A172 (cell line): ENCODE results near the gene SUV39H2. TPM values are rescaled to one million over a fixed set of nuclear protein-coding genes. Genes with fewer than 3 reads are reported as not detected.
"Not testable (repeated sequence)": the region's sequence is repeated elsewhere in the genome, so short reads cannot be mapped to it uniquely, and the experiment has no call there.

ENCODE experiments used
- DNase-seq: peaks from one replicate; pipeline ENCODE4 v3.0.0-alpha.2; 2015; ENCODE audit warnings: low spot score
- total RNA-seq: library from RNA; depleted of rRNA; stranded (reverse); fragments of >200 nt; shearing (Covaris generic); gene quantifications from 2 replicates; pipeline ENCODE4 v1.2.3, GENCODE V29; 2014; rRNA removed

SUV39H2 gene, protein sequence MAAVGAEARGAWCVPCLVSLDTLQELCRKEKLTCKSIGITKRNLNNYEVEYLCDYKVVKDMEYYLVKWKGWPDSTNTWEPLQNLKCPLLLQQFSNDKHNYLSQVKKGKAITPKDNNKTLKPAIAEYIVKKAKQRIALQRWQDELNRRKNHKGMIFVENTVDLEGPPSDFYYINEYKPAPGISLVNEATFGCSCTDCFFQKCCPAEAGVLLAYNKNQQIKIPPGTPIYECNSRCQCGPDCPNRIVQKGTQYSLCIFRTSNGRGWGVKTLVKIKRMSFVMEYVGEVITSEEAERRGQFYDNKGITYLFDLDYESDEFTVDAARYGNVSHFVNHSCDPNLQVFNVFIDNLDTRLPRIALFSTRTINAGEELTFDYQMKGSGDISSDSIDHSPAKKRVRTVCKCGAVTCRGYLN
- 50.5 and 64.3 TPM in 2 replicates for total RNA-seq

DNA sequence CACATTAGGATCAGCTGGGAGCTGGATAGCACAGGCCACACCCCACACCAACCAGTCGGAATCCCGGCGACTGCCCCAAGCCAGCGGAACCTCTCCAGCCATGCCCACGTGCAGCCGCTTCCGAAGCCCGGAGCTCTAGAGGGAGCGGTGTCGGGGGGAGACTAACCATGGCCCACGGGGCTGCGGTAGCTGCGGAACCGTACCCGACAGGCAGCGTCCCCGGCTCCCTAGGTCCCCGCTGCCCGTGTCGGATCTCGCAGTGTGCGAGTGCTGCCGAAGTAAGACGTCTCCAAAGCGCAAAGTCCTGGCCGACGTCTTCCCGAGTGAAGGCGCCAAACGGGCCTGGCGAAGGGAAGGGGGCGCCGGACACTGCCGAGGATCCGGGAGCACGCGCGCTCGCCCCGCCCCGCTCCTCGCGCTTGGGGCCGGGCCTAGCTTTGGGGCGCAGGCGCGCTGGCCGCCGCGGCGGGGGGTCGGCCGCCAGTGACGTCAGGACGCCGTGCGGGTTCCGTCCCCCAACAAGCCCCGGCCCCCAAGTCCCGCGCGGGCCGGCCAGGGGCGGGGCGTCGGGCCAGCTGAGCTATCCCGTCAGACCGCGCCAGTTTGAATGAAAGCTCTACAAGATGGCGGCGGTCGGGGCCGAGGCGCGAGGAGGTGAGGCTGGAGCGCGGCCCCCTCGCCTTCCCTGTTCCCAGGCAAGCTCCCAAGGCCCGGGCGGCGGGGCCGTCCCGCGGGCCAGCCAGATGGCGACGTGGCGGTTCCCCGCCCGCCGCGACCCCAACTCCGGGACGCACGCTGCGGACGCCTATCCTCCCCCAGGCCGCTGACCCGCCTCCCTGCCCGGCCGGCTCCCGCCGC, at the start of gene SUV39H2:
TSS of gene SUV39H2 (plus strand) at position 601 of the 858 bp plus-strand sequence. CDS start at position 624, 23 bp downstream.
- DNase-seq = peak; percentile 86

DNA sequence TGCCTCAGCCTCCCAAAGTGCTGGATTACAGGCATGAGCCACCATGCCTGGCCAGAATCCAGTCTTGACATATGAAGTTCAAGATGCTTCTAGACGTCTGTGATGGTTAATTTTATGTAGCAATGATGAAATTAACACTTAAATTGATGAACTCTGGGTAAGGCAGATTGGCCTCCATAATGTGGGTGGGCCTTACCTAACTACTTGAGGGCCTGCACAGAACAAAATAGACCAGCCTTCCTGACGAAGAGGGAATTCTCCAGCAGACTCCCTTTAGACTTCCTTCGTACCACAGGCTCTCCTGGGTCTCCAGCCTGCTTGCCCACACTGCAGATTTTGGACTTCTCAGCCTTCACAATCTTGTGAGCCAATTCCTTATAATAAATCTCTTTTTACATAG, 45.6 kb upstream of the SUV39H2 start:
- no peak for DNase-seq

DNA sequence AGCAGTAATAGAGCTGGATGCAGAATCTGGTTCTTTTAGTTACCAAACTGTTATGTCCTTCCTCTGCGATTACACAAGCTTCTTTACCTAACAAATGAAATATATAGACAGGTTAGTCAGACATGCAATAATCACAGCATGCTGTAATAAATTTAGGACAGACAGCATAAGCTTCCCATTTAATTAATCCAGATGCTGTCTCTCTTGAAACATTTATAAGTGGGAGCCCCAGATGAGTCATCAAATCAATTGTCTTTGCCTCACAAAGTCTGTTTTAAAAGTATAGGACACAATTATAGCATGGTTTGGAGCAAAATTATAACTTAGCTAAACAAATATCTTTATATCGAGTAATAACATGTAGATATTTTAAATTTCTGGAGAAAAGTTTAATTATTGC, 42.5 kb upstream of the SUV39H2 start:
- no peak for DNase-seq

DNA sequence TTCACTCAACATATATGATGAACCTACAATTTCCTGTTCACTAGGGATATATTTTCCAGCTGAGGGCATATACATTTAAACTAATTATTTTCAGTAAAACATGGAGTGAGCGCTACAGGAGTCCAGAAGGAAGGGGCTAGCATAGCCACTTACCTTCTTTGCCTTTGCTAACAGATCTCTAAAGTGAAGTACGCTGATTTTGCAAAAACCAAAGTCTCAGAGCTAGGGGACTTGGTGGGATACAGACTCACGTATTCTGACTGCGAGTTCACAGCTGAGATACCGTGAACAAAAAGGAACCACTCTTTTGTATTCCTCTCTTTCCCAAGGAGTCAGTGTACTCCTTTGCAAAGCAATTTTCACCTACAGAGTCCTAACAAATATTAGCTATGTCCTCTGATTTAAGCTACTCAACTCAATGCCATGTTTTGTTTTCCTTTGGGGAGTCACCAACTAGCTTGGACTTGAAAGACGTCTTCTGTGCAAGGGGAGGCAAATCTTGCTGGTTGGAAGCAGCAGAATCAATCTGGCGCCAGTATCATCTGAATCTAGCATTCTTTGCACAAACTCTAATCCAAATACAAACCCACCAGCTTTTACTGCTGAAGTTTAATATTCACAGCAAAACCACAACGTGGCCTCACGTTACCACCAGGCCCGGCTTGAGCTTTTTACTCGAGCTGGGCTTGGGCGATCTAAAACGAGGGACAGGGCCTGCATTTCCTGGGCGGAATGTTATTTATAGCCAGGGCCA, 41.5 kb upstream of the SUV39H2 start:
- no peak for DNase-seq

DNA sequence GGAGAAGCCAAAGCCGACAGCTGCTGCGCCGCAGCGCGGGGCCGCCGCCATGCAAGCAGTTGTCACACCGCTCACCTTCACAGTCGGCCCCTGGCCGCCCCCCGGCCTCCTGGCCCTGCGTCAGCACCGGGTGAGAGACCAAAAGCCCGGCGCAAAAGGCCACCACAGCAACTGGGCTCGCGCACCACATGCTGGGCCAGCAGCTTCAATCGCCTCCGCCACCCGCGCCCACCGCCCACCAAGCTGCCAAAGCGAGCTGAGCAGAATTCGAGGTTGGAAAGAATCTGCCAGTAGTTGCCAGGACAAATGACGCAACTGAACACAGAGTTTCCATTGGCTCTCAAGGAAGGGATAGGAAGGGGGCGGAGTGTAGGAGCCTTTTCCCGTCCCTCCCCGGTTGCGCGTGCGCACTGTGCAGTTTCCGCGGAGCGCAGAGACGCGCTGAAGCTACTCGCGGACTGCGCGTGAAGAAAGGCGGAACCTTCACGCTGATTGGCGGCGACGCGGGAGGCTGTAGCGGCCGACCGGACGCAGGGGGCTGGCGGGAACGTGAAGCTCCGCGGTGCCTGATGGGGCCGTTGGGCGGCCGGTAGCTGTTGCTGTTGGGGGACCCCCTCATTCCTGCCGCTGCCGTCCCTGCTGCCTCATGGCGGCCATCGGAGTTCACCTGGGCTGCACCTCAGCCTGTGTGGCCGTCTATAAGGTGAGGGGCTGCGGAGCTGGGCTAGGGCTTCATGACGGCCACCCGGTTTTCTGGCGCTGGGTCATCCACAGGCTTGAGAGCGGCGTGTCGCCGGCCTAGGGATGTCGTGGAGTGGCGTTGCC, 40.7 kb upstream of the SUV39H2 start, which contains the start of the genes CDNF, HSPA14 and MSANTD7:
TSS of gene CDNF (minus strand) at position 281 of the 825 bp plus-strand sequence. CDS start at position 190, 91 bp downstream.
TSS of gene HSPA14 (plus strand) at position 550 of the 825 bp plus-strand sequence. CDS start at position 647, 97 bp downstream.
TSS of gene MSANTD7 (plus strand) at position 550 of the 825 bp plus-strand sequence. CDS start 3,979 bp downstream, outside the sequence.
- peak; percentile 98 for DNase-seq

DNA sequence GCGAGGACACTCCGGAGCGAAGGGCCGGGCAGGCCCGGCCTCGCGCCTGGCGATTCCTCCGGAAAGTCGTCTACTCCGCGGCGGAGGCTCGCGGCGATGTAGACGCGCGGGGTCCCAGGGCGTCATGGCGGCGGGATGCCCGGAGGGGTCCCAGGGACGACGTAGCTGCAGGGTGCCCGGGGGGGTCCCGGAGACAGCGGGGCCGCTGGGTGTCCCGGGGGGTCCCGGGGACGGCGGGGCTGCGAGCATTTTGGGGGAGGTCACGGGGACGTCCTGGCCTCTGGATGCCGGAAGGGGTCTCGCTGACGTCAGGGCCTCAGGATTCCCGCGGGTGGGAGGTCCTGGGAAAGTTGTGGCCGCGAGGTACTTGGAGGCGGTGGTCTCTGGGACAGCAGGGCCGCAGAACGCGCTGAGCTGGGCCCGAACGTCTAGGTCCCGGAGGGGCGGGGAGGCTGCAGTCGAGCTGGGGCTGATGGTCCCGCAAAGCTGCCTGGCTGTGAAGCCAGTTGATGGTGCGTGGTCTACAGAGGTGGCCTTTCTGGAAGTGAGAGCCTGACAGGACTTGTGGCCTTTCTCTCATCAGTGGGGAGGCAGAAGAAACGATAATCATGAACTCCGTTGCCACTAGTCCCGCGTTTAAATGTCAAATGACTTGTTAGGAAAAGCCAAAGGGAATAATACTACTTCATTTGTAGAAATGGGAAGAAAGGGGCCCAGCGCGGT, 39.9 kb upstream of the SUV39H2 start:
- peak; percentile 18 for DNase-seq

DNA sequence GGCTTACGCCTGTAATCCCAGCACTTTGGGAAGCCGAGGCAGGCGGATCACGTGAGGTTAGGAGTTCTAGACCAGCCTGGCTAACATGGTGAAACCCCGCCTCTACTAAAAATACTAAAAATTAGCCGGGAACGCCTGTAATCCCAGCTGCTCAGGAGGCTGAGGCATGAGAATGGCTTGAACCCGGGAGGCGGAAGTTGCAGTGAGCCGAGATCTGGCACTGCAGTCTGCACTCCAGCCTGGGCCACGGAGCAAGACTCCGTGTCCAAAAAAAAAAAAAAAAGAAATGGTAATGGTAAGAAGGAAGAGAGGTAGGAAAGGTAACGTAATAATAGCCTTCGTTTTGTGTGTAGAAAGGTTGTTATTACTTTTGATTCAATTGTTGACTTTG, 39.4 kb upstream of the SUV39H2 start:
- no peak for DNase-seq

DNA sequence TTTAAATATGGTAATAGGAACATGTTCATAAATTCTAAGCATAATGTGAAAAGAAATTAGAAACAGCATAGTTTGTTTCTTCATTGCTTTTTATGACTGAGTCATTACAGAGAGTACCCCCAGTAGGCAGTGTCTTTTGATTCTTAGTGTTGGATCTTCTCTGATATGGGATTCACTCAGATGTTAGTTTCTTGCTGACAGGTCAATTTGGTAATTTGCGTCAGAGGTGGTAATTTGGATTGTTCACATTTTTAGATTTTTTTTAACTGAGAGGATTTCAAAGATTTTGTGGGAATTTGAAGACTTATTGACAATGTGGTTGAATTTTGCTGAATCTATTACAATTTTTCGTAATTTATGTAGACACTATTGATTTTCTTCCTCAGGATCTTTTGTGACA, 38.5 kb upstream of the SUV39H2 start:
- no peak for DNase-seq

DNA sequence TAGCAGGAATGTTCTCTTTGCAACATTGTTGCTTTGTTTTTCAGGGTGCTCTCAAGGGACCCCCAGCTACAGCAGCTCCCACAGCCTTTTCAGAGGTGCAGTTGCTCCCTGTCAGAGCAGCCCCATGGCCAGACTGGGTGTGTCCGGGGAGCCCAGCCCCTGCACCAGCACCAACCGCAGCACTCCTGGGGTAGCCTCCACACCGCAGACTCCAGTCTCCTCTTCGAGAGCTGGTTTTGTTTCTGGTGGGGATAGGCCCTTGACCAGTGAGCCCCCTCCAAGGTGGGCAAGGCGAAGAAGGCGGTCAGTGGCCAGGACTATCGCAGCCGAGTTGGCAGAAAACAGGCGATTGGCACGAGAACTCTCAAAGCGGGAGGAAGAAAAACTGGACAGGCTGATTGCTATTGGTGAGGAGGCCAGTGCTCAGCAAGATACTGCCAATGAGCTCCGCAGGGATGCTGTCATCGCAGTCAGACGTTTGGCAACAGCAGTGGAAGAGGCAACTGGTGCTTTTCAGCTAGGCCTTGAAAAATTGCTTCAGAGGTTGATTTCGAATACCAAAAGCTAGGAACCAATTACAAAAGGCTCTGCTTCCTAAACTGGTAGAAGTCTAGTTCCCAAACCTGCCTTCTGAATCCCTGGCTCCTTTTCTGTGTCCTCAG, 35.2 kb upstream of the SUV39H2 start:
- DNase-seq = no peak

DNA sequence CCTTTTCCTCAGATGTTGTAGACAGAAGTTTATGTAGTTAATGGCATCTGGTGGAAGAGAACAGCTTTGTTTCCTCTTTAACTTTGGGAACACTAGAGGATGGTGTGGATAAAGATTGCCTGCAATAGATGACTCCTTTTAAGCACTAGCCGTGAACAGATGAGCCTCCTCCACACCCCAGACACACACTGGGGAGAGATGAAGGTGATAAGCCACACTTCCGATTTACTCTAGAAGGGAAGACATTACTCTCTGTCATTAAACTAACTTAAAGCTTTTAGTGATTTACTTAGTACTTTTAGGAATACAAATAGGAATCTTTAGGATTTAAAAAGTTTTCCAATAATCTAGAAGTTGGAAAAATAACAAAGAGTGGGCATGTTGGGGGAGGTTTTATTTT, 33.7 kb upstream of the SUV39H2 start:
- no peak for DNase-seq

DNA sequence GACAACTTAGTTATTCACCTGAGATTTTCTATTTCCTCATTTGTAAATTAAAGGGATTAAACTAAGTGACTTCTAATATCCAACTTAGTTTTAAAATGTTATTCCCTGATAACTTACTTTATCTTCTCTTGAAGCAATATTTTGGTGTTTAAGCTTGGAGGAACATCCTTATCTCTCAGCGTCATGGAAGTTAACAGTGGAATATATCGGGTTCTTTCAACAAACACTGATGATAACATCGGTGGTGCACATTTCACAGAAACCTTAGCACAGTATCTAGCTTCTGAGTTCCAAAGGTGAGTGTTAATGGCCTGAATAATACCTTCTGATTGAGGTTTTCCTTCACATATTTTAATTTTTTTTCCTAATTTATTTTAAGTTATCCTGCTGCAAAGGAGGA, 26.4 kb upstream of the SUV39H2 start:
- DNase-seq = no peak

DNA sequence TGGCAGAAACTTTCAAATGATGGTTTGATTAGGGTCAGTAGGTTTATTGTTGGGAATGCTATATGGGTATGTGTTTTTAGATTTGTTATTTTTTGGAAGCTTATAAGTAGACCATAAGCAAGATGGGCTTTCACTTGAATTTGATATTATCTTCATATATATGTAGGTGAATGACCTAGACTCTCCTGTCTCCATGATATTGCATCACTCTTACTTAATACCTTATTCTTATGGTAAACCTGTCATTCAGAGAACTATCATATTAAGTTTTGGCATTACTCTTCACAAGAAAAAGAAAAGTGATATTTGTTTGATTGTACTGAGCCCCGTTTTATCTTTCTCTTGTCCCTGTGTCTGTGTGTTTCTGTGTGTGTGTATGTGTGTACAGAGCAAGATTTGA, 23.2 kb upstream of the SUV39H2 start:
- no peak for DNase-seq

DNA sequence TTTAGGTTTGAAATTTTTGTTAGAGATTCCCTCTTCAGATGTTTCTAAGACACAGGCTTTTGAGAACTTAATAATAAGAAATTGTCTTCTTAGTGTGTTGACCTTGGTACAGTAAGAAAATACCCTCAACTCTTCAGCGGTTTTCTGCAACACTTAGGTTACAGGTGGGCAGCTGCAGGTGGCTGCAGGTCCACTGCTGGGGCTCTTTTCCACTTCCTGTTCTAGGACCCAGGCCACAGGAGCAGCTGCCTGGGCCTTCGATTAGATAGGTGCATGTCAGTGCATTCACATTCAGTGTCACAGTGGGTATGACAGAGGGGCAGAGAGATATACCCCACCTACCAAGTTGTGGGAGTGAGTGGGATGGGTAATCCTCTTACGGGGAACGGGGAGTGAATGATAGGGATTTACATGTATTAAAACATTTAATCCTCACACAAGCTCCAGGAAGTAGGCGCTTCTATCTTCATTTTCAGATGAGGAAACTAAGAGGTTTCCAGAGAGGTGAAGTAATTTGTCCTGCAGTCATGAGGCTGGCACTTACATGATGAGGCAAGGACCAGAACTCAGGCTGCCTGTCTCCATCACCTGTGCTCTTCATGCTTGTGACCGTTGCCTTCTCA, 20.2 kb upstream of the SUV39H2 start:
- no peak for DNase-seq

DNA sequence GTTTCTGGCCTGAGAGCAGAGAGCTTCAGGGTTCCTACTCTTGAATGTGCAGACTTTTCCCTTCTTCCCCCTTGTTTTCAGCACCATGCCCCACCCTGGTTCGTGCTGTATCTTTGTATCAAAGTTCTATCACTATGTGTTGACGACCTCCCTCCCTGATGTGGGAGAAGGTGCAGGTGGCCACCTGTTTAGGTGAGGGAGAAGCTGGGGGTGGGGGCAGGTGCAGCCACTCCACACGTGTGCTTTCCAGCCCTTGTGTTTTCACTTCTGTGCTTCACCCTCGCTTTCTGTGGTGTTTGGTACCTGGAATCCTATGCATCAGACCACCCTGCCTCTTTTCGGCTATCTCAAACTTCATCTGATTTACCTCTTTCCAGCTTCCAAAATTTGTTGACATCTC, 19.6 kb upstream of the SUV39H2 start:
- DNase-seq = no peak

DNA sequence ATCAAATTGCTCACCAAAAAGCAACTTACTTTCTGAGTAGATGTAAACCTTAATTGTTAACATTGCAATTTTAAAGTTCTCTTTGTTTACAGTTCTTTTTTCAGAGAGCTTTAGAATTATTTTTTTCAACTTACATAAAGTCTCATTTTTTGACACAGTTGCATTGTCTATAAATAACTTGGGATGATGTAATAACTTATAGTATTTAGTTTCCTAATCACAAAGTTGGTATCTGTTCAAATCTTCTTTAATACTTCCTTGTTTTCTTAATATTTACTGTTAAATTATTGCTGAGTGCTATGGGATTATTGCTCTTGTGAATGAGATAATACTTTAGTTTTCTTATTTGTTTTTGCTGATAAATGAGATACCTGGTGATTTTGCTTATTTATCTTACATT, 18.9 kb upstream of the SUV39H2 start:
- DNase-seq = no peak

DNA sequence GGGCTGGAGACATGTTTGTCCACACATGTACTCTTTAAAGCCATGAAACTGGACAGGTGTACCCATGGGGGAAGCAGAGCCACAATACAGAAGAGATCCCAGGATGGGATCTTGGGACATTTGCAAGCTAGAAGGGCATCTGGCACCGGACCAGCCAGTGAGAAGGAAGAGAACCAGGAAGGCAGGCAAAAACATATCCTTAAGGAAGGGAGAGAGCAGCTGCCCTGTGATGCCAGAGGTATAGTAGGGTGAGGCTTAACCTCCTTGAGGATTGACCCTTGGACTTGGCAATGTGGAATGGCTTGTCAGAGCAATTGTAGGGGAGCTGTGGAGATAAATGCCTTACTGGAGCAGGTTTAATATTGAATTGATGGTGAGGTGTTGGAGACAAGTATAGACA, 17.9 kb upstream of the SUV39H2 start:
- DNase-seq = no peak

DNA sequence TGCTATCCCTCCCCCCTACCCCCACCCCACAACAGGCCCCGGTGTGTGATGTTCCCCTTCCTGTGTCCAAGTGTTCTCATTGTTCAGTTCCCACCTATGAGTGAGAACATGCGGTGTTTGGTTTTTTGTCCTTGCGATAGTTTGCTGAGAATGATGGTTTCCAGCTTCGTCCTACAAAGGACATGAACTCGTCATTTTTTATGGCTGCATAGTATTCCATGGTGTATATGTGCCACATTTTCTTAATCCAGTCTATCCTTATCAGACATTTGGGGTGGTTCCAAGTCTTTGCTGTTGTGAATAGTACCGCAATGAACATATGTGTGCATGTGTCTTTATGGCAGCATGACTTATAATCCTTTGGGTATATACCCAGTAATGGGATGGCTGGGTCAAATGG, 14.2 kb upstream of the SUV39H2 start:
- not testable (repeated sequence) for DNase-seq

DNA sequence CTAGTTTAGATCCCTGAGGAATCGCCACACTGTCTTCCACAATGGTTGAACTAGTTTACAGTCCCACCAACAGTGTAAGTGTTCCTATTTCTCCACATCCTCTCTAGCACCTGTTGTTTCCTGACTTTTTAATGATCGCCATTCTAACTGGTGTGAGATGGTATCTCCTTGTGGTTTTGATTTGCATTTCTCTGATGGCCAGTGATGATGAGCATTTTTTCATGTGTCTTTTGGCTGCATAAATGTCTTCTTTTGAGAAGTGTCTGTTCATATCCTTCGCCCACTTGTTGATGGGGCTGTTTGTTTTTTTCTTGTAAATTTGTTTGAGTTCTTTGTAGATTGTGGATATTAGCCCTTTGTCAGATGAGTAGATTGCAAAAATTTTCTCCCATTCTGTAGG, 13.8 kb upstream of the SUV39H2 start:
- DNase-seq = not testable (repeated sequence)
